K562 (cell line): Measurements from ENCODE around the gene IL10RB. TPM values are rescaled to one million over a fixed set of nuclear protein-coding genes. Genes with fewer than 3 reads are reported as not detected.

Experiments
- CTBP1 ChIP-seq: fragments of 450-650 bp; IDR thresholded peaks from 2 replicates; pipeline ENCODE4 v1.6.1; 2016; ENCODE audit warnings: borderline replicate concordance
- ELF4 ChIP-seq: fragments of 450-650 bp; formaldehyde crosslinking; IDR thresholded peaks from 2 replicates; pipeline ENCODE4 v1.4.0; 2022; ENCODE audit warnings: missing genetic modification characterization
- FOXK1 ChIP-seq: sonication (generic); formaldehyde crosslinking; IDR thresholded peaks from 2 replicates; pipeline ENCODE4 v1.8.0; 2022; ENCODE audit warnings: missing genetic modification reagents, mild to moderate bottlenecking, borderline replicate concordance
- HEY1 ChIP-seq: fragments of 250-450 bp; sonication (Bioruptor Pico); IDR thresholded peaks from 2 replicates; pipeline ENCODE4 v1.5.0; 2020; ENCODE audit warnings: mild to moderate bottlenecking, moderate library complexity, borderline replicate concordance
- HOXB6 ChIP-seq: fragments of 250-450 bp; sonication (Bioruptor Pico); IDR thresholded peaks from 2 replicates; pipeline ENCODE4 v1.5.1; 2022; ENCODE audit warnings: mild to moderate bottlenecking, borderline replicate concordance
- MYC ChIP-seq, 2 experiments: fragments of 250-450 bp in 1 of 2; sonication (Bioruptor Pico) in 1 of 2; IDR thresholded peaks; 2 replicates each; pipeline versions ENCODE4 v1.5.1 to v1.6.1; 2012 to 2021; ENCODE audit warnings: low read depth in 2 of 2, borderline replicate concordance in 1 of 2, improper control_type of control experiment in 1 of 2, low read length in 1 of 2, mild to moderate bottlenecking in 1 of 2, moderate library complexity in 1 of 2
- NCOA4 ChIP-seq: fragments of 450-650 bp; IDR thresholded peaks from 2 replicates; pipeline ENCODE4 v1.6.1; 2018; ENCODE audit warnings: mild to moderate bottlenecking; ENCODE audit not compliant: partially characterized antibody
- SIN3A ChIP-seq, 2 experiments: fragments of 150-350 bp in 1 of 2; IDR thresholded peaks; 2 replicates each; pipeline ENCODE4 v1.6.1; 2011 to 2016; ENCODE audit warnings: borderline replicate concordance in 2 of 2, low read depth in 2 of 2, low read length in 2 of 2, mild to moderate bottlenecking in 2 of 2, moderate library complexity in 2 of 2; ENCODE audit not compliant: control insufficient read depth in 1 of 2
- ZNF121 ChIP-seq: sonication (generic); formaldehyde crosslinking; conservative IDR thresholded peaks from 2 replicates; pipeline ENCODE4 v1.8.0; 2022; ENCODE audit warnings: missing genetic modification reagents
- ZNF282 ChIP-seq: sonication (generic); formaldehyde crosslinking; IDR thresholded peaks from 2 replicates; pipeline ENCODE4 v1.8.1; 2023; ENCODE audit warnings: missing genetic modification reagents
- polyA plus RNA-seq, 8 experiments: library from polyadenylated mRNA; depleted of rRNA in 4 of 8; stranded (reverse) in 5 of 8; unstranded in 3 of 8; fragments of >200 nt; fragmentation: Nextera tagmentation in 2 of 8; fragmentation: Illumina TruSeq in 1 of 8; extraction: Ambion mirVana in 2 of 8; extraction: Trizol in 1 of 8; gene quantifications; 2 replicates each; pipeline versions ENCODE4 v1.2.1 to v1.2.3, GENCODE V29; 2011 to 2014; ENCODE audit warnings: inconsistent platforms in 1 of 8, missing spikeins in 1 of 8
- total RNA-seq, 7 experiments: library from RNA; depleted of rRNA in 6 of 7; stranded (reverse); fragments of >200 nt in 6 of 7; fragmentation: Illumina TruSeq in 2 of 7; extraction: Trizol in 2 of 7; gene quantifications; 2 replicates each; pipeline versions ENCODE4 v1.2.1 to v1.2.3, GENCODE V29; 2011 to 2021; ENCODE audit warnings: low replicate concordance in 1 of 7
- TF ChIP-seq, protein P1 (sequence below): sonication (generic); formaldehyde crosslinking; IDR thresholded peaks from 2 replicates; pipeline ENCODE4 v1.5.0; 2020; ENCODE audit warnings: missing genetic modification reagents
- TF ChIP-seq, protein P2 (sequence below): sonication (generic); formaldehyde crosslinking; IDR thresholded peaks from 2 replicates; pipeline ENCODE4 v1.8.0; 2022; ENCODE audit warnings: mild to moderate bottlenecking, missing genetic modification reagents, borderline replicate concordance
- TF ChIP-seq, protein P3 (sequence below): IDR thresholded peaks from 2 replicates; pipeline ENCODE4 v1.6.1; 2011; ENCODE audit warnings: borderline replicate concordance, low read depth, mild to moderate bottlenecking, moderate library complexity, low read length; ENCODE audit not compliant: insufficient read depth, poor library complexity, severe bottlenecking

The IL10RB gene
- total and polyA plus RNA-seq, 9 of the 15 experiments (the other 6 are each of a cell fraction or from before 2014, with no cell fraction given): 10.9 to 33.8 (median 23.0) TPM

DNA sequence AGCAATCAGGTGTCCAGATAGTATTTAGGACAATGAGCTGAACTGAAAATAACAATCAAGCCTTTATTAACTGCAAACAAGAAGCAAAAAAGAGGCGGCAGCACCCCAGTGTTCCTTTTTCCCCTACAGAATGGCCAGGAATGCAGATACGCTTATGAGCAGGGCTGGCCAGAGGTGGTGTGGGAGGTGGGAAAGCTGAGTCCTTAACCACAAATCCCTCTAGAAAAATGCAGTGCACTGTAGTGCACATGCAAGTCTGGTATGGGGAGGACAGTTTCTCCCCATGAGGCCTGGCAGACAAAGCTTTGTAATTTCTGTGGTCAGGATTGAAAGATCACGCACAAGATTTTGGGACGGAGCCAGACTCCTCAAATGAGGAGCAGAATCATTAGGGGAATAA lies 47.9 kb downstream of the IL10RB start (continued):
- TF ChIP-seq, protein P1, sequence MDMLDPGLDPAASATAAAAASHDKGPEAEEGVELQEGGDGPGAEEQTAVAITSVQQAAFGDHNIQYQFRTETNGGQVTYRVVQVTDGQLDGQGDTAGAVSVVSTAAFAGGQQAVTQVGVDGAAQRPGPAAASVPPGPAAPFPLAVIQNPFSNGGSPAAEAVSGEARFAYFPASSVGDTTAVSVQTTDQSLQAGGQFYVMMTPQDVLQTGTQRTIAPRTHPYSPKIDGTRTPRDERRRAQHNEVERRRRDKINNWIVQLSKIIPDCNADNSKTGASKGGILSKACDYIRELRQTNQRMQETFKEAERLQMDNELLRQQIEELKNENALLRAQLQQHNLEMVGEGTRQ (CRISPR knock-in tag): no peak
- no peak for TF ChIP-seq NCOA4
- TF ChIP-seq MYC (IDR thresholded peaks at IDR 0.05; ENCODE audit: low read depth, low read length): no peak
- TF ChIP-seq MYC (CRISPR knock-in tag; IDR thresholded peaks at IDR 0.05; ENCODE audit: borderline replicate concordance, low read depth): no peak
- TF ChIP-seq, protein P2, sequence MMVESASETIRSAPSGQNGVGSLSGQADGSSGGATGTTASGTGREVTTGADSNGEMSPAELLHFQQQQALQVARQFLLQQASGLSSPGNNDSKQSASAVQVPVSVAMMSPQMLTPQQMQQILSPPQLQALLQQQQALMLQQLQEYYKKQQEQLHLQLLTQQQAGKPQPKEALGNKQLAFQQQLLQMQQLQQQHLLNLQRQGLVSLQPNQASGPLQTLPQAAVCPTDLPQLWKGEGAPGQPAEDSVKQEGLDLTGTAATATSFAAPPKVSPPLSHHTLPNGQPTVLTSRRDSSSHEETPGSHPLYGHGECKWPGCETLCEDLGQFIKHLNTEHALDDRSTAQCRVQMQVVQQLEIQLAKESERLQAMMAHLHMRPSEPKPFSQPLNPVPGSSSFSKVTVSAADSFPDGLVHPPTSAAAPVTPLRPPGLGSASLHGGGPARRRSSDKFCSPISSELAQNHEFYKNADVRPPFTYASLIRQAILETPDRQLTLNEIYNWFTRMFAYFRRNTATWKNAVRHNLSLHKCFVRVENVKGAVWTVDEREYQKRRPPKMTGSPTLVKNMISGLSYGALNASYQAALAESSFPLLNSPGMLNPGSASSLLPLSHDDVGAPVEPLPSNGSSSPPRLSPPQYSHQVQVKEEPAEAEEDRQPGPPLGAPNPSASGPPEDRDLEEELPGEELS (CRISPR knock-in tag): no peak
- TF ChIP-seq ZNF282: no peak
- no peak for TF ChIP-seq FOXK1 (CRISPR knock-in tag)
- TF ChIP-seq ZNF121 (CRISPR knock-in tag): no peak
- no peak for TF ChIP-seq SIN3A (IDR thresholded peaks at IDR 0.05; ENCODE audit: borderline replicate concordance in 2 of 2, control insufficient read depth in 1 of 2, low read depth in 2 of 2, low read length in 2 of 2)
- TF ChIP-seq HOXB6 (CRISPR knock-in tag): no peak
- TF ChIP-seq, protein P3, sequence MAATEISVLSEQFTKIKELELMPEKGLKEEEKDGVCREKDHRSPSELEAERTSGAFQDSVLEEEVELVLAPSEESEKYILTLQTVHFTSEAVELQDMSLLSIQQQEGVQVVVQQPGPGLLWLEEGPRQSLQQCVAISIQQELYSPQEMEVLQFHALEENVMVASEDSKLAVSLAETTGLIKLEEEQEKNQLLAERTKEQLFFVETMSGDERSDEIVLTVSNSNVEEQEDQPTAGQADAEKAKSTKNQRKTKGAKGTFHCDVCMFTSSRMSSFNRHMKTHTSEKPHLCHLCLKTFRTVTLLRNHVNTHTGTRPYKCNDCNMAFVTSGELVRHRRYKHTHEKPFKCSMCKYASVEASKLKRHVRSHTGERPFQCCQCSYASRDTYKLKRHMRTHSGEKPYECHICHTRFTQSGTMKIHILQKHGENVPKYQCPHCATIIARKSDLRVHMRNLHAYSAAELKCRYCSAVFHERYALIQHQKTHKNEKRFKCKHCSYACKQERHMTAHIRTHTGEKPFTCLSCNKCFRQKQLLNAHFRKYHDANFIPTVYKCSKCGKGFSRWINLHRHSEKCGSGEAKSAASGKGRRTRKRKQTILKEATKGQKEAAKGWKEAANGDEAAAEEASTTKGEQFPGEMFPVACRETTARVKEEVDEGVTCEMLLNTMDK: no peak
- TF ChIP-seq ELF4 (CRISPR knock-in tag): no peak
- TF ChIP-seq CTBP1: no peak
- TF ChIP-seq HEY1: no peak
